Fibroblast of the conjunctiva (primary cell): ENCODE results near the gene GALK2.

ENCODE experiments used
- DNase-seq: peaks from one replicate; pipeline ENCODE4 v3.0.0-alpha.2; 2010; ENCODE audit warnings: low read depth

Gene GALK2

DNA sequence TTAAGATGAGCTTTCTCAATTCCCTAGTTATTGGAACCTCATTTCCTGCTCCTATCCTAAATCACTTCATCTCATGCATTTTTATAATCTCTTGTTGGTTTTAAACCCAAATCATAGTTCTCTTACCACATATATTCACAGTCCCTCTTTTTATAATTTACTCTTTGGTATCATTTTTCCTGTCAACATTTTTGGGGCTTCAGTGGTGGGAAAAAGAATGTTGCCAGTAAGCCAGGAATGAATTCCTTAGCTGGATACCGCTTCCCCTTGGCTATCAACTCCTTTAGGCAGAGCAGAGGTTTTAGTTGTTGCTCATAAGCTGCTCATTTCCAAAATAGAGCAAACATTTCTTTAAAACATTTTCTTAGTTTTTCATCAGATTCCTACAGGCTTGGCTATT is 112.3 kb downstream of the GALK2 start:
- DNase-seq: no peak

DNA sequence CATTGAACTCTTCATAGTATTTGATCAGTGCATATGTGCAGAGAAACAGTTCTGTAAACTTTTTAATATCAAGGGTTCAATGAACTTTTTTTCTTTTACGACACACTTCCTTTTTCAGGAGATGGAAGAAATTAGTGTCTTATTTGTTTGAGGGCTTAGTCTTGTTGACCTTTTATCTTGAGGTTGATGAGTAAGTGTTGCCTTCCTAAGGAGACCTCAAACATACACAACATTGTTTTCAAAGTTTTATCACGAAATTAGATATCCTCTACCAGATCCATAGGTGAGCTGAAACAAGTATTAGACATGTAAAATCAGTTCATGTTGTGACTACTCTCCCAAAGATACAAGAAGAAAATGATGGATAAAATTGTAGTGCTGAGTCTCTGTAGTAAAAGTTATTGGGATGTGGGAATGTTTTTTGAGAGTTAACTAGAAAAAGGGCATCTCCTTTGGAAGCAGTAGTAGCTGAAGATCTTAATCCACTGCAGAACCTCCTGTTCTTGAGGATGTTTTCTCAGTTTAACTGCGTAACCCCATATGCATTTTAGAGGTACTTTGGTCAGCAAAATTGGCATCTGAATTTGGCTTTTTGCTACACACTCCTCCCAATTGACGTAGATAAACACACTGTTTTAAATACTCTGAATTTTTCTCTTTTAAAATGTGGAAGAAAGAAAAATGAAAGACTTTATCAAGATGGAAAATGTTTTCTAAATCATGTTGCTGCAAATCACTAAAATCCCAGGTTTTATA is 116.8 kb downstream of the GALK2 start:
- no peak for DNase-seq

DNA sequence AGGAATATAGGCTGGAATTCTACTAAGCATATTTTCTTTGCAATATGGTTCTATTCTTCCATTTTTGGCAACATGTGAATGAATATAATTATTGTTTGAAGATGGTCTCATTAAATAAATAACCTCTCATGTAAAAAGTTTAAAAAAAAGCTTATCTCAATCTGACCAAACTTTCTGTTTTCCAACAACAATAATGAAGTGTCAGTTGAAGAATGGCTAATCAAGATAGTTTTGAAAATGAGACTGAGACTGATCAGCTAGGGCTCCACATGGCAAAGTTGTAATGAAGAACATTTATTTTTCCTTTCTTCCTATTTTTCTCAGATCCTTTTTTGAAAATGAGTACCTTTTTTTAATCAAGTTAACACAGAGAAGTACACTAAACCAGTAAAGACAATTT is 117.4 kb downstream of the GALK2 start:
- DNase-seq: no peak

DNA sequence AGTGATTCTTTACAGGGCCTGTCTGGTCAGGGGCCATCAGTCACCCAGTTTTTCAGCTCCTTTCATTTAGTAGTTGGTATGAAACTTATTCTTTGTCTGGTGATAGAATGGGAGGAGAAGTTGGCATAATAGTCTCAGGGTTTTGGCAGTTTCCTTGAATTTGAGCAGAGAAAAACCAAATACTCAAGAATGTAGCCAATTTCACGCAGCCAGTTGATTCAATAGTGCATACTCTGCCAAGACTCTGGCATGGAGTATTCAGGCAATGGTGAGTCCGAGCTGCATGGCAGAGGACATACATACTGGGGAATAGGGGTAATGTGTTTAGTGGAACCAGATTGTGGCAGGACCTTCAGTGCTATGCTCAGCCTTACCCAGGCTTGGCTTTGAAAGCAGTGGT is 118.3 kb downstream of the GALK2 start:
- no peak for DNase-seq

DNA sequence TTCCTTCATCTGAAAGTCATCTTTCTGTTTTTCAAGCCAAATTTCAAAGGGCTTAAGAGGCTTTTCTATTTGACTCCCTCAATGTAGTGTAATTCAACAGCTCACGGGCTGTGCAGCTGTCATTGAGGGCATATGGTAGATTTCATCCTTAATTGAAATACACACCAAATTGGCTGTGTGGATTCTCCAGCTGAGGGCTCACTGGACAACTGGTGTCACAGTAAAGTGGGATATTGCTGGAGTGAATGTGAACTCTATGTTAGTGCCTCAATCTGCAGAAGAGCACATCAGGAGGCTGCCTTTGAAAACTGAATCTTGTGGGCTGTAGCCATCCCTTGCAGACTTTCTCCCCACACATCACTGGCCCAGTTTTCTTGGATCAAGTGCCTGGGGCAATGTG is 120.1 kb downstream of the GALK2 start:
- DNase-seq: no peak

DNA sequence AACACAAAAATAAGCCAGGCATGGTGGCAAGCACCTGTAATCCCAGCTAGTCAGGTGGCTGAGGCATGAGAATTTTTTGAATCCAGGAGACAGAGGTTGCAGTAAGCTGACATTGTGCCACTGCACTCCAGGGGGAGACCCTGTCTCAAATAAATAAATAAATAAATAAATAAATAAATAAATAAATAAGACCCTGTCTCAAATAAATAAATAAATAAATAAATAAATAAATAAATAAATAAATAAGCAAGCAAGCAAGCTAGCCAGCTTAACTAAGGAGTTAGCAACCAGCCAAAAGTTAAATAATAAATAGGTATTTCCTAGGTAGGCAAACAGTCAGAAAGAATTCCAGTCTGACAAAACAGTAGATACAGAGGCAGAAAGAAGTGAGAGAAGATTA is 123.9 kb downstream of the GALK2 start:
- DNase-seq: no peak

DNA sequence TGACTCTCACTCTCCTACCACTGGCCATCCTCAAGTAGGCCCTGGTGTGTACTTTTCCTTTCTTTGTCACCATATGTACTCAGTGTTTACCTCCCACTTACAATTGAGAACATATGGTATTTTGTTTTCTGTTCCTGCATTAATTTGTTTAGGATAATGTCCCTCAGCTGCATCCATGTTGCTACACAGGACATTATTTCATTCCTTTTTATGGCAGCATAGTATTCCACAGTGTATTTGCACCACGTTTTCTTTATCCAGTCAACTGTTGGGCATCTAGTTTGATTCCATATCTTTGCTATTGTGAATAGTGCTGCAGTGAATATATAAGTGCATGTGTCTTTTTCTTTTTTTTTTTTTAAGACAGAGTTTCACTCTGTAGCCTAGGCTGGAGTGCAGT is 126.2 kb downstream of the GALK2 start:
- DNase-seq: no peak

DNA sequence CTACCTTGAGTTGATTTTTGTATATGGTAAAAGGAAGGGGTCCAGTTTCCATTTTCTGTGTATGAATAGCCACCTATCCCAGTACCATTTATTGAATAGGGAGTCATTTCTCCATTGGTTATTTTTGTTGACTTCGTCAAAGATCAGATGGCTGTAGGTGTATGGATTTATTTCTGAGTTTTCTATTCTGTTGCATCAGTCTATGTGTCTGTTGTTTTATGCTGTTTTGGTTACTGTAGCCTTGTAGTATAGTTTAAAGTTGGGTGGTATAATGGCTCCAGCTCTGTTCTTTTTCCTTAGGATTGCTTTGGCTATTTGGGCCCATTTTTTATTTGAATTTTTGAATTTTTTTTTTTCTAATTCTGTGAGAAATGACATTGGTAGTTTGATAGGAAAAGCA is 127.5 kb downstream of the GALK2 start:
- no peak for DNase-seq

DNA sequence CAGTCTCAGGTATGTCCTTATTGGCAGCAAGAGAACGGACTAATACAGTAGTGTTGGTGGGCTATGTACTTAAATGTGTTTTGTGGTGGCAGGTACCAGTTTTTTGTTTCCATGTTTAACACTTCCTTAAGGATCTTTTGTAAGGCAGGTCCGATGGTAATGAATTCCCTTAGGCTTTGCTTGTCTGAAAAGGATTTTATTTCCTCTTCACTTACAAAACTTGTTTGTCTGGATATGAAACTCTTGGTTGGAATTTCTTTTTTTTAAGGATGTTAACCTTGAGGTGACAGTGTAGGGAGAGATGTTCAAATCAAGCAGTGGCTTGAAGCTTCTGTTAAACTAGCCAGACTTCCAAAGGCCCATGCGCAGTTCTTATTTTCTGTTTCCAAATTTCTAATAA is 130.8 kb downstream of the GALK2 start:
- DNase-seq: no peak

DNA sequence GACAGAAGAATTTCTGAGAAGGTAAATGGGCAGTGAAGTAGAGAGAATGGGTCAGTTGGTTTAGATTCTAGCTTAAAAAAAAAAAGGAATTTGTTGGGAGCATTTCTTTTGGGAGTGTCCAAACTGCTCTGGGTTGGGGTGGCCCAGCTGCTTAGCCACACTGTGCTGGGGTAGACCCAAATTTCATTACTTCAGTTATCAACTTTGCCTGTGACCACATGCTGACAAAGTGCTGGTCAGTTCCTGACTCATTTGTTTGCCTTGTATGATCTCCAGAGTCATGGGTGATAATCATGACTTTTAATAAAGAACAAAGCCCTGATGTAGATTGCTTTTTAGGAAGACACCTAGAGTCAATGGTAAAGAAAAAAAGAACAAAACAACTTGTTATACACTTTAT is 131.5 kb downstream of the GALK2 start:
- DNase-seq: no peak

DNA sequence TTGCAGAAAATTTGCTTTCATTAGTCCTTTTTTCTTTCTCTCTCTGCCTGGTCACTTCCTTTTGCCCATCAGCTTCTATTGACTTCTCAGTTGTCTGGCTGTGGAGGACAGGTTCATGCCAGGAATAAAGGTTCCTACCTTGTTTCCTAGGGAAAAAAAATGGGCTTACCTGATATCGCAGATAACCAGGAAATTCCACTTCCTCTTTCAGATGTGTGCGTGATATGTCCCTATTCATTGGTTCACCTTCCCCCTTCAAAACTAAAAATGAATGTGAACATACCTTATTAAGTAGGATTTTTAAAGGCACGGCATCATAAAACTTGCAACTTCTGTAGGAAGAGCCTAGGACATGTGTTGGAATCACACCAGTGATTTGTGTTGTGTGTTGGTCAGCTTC is 133.0 kb downstream of the GALK2 start:
- DNase-seq: no peak

DNA sequence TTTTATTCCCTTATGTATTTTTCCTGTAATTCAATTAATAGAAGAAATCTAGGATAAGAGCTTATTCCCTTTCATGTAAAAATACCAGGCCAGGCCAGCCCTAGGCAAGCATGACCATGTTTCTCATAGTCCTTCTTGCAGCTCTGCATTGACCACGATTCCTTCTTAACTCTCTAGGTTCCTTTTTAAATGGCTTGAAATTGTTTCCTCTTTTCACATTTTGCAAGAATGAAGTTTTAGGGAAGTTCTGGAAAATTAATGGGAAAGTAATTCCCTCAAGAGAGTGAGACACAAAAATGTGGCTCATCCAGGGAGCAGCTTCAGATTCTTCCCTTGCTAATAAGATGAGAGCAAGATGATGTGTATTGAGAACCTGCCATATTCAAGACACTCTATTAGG is 136.5 kb downstream of the GALK2 start:
- DNase-seq: no peak

DNA sequence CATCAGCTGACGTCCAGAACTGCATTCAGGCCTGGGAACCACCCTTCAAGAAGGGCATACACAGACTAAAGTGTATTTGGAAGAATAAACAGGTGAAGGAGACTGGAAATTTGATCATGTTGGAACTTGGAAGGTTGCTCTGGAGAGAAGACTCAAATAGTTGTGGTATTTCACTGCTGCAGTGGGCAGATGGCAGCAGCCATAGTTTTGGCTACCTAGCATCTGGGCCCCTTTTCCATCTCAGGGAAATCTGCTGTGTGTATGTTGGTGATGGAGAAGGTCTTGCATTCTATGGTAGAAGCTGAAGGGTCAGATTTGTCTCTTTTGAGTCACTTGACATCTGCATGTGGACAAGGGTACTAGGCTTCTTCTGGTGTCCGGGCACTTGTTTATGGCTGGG is 138.6 kb downstream of the GALK2 start:
- no peak for DNase-seq

DNA sequence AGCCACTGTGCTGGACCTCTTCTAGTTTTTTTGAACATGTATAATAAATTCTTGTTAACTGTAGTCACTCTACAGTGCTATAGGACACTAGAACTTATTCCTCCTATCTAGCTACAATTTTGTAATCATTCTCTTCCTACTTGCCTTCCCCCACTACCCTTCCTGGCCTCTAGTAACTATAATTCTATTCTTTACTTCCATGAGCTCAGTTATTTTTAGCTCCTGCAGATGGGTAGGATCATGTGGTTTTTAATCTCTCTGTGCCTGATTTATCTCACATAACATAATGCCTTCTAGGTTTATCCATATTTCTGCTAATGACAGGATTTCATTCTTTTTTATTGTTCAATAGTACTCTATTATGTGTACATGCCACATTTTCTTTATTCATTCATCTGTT is 139.8 kb downstream of the GALK2 start:
- no peak for DNase-seq

DNA sequence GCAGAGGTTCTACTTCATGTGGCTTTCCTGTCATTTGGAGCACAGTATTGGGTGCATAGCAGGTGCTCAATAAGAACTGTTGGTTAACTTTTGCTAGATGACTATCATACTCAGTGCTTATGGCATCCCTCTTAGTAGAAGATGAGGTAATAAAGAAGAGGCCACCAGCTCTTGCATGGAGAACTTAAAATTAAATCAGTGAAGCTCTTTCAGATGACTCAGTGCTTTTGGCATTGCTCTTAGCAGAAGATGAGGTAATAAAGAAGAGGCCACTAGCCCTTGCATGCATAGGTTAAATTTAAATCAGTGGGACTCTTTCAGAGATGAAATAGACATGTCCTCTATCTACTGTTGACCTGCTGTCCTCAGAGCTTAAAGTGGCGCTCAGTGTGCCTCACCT is 143.6 kb downstream of the GALK2 start:
- peak; percentile 70 for DNase-seq

DNA sequence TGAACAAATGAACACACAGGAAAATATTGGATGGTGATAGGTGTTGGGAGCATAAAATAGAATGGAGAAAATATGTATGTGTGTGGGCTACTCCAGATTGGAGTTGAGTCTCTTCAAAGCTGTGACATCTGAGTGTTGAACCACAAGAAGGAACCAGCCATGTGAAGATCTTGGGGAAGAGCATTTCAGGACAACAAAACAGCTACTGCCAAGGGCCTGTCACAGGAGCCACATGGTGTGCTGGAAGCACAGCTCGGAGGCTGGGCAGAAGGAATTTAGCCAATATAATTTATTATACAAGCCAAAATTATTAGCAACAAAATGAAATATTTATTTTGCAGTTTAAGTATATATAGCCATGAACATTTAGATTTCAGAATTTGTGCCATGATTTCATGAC is 144.7 kb downstream of the GALK2 start:
- DNase-seq: no peak

DNA sequence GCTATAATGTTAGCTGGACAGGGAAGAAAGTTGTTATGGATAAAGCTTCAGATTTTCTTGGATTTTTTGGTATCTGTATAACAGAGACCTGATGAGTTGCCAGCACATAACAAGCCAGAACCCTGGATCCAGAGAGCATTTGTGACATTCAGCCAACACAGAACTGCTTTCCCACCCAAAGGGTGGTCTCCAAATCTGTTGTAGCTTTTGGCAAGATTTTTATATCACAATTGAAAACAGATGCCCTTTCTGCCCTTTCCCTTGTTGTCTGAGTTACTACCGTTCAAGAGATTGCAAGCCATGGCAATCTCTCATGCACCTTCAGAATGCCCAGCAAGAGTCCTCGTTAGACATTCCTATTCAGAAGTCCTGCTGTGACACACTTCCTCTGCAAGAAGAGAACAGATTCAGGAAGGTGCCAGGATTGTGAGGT is 145.4 kb downstream of the GALK2 start:
- no peak for DNase-seq

DNA sequence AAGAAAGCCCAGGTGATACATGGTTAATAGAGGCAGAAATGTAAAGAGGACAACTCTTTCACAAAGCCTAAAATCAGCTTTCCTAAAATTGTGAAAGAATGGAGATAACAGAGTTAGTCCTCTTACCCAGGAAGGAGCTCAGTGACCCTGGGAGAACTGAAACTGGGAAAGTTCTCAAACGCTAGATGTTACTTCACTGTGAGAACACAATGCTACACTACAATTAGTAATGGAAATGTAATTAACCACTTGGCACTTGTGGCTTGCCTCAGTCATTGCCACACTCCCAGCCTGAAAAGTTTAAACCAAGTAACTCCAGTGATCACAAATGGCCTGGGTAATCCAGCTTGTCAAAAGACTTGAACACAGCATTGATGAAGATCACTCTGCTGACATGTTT is 150.3 kb downstream of the GALK2 start:
- DNase-seq: no peak

DNA sequence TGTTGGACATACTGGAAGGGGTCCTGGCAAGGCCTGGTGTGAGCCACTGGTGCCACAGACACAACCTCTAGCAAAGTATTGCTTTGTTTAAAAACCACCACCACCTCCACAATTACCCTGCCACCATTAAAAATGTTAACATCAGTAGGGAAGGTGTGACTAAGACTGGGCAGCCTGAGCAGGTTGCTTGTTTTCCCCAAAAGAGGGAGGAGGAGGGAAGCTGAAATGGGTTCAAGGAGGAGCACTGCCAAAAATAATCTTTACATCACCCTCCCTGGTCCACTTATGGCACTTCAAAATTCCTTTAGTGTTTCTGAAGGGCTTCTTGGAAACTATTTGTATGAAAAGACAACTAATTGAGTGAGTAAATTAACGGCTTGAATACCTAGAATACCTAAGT is 153.2 kb downstream of the GALK2 start:
- no peak for DNase-seq

DNA sequence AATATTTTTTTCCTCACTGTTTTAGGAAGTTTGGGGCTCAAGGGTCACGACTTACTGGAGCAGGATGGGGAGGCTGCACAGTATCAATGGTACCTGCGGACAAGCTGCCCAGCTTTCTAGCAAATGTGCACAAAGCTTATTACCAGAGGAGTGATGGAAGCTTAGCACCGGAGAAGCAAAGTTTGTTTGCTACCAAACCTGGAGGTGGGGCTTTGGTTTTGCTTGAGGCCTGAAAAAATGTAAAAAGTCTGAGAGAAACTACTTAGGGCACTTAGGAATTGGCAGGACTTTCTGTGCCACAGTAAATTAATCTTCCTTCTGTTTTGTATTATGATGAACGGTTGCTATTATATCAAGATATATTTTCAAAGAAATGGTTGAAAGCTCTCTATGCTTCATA is 157.9 kb downstream of the GALK2 start:
- no peak for DNase-seq

DNA sequence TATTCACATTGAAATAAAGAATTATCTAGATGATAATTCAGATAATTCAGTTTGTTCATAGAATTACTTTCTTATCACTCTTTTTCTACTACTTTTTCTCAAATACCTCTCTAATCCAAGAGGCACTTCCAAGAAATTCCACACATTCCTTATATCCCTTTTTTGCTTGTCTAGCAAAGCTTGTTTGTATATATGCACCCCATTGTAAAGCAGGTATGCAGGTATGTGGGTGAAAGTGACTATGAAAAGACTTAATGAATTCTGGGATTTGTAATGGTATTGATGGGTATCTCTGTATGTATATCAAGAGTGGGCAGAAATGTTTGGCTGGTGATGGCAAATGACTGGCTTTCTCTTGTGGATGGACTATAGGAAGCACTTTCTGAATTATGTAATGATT is 158.9 kb downstream of the GALK2 start:
- no peak for DNase-seq

DNA sequence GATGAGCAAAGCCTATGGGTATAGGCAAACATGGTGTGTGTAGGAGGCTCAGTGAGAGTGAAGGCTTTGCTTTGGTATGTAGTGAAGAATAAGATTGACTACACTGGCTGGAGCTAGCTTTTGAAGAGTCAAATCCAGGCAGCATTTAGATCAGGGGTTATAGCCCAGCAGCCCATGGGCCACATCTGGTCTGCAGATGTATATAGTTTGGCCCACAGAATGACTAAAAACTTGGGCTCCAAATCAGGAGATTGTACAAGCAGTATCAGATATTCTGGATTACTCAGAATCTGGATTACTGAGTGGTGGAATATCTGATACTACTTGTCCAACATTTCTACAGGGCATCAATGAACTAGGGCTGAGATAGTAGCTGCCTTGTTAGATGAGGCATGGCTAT is 160.1 kb downstream of the GALK2 start:
- DNase-seq: no peak

DNA sequence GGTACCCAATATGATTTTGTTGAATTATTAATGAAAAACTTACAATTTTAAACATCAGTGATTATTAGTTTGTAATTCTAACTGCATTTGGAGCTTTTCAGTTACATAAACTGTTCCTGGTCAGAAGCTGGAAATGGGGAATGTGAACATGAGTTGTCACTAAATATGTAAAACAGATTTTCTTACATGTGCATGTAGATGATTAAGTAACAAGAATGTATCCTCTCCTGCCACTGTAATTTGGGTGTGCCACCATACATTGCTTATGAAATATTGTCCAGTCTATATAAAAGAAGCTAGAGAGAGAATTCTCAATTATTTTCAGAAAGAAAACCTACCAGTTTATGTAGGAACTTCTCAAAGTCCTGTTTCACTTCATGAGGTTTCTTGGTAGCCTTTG is 161.4 kb downstream of the GALK2 start:
- DNase-seq: no peak

DNA sequence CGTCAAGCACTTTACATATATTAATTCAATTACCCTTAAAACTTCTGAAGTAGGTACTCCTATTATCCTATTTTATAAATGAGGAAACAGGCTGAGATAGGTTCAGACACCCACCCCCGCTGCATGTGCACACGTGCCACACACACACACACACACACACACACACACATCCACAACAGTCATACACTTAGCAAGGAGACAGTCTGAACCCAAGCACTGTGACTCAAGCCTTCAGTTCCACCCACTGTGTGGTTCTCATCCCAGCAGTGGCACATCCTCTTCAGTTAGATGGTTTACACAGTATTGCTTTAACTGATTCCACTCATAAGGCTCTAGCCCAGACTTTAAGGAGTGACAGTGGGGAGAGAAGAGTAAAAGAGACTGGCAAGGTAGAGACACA is 161.9 kb downstream of the GALK2 start:
- no peak for DNase-seq

DNA sequence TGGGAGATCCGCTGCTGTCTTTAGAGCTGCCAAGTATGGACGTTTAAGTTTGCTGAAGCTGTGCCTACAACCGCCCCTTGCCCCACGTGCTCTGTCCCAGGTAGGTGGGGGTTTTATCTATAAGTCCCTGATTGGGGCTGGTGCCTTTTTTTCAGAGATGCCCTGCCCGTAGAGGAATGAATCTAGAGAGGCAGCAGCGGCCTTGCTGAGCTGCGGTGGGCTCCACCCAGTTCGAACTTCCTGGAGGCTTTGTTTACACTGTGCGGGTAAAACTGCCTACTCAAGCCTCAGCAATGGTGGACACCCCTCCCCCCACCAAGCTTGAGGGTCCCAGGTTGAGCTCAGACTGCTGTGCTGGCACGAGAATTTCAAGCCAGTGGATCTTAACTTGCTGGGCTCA is 169.6 kb downstream of the GALK2 start:
- DNase-seq: no peak
